DOHH2 (cell line): ENCODE data around the gene LRRC4.

Experiments used
- CTCF ChIP-seq: fragments of 200-600 bp; sonication (generic); IDR thresholded peaks from one replicate; pipeline ENCODE4 v1.5.1; 2014; ENCODE audit warnings: antibody characterized with exemption, mild to moderate bottlenecking, low read depth, low read length; ENCODE audit not compliant: poor library complexity, severe bottlenecking
- EZH2phosphoT487 ChIP-seq: fragments of 200-600 bp; sonication (generic); IDR thresholded peaks from 2 replicates; pipeline ENCODE4 v1.6.1; 2017; ENCODE audit warnings: borderline replicate concordance, mild to moderate bottlenecking, antibody characterized with exemption, low read length, moderate library complexity, mixed read lengths

- TF ChIP-seq CTCF: no peak
- no peak for TF ChIP-seq EZH2phosphoT487
Observed at GRCh38 chr7:128022631-128023532, 8.4 kb downstream of the LRRC4 start.
